AG08395 (cell line): Measurements from ENCODE around the gene ATR.
A peak's percentile ranks its signal among the peaks of the same experiment; 100 is the strongest.
"Not testable (repeated sequence)": the region's sequence is repeated elsewhere in the genome, so short reads cannot be mapped to it uniquely, and the experiment has no call there.

Source experiments
- DNase-seq: peaks from one replicate; pipeline ENCODE4 v3.0.0; 2012; ENCODE audit warnings: mixed read lengths, low spot score

ATR gene

DNA sequence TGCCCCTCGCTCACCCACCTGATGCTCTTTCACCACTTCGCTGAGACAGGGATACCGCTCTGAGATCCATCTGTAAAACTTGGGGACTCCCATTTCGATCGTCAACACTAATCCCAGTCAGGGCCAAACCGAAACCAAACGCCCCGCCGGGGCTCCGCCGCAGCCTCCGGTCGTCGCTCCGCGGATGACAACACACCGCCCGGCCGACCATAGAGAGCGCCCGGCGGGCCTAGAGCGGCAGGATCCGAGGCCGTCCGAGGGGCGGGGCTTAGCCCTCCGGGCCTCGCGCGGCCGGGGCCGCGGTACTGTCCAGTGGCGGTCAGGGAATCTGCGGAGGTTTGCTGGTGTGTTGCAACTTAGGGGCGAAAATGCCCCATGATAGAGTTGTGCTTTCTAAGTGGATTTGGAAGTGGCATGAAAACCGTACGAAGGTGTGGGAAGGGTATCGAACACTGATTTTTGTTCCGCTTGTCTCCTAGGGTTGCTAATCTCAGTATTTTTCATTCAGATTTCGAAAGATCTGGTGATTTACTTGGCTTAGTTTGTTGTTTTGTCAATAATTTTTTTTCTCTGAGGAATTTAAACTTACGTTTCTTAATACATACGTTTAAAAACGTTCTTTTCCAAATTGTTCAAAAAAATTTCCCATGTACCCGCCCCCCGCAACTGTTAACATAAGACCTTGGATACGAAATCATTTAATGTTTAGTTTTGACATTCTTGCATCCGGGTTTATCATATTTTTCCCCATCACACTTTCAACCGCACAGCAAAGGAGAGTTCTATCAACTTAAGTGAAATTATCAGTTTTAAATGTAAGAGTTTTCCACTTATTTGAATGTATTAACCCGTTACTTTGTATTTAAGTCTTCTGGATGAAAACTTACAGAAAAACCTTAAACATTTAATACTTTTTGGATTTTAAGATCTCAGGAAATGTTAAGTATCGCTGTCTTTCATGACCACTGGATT lies 130.4 kb downstream of the ATR start, which contains the start of gene XRN1:
TSS of gene XRN1 (minus strand) at position 186 of the 972 bp plus-strand sequence. CDS start at position 93, 93 bp downstream.
- DNase-seq, result peak; percentile 99

DNA sequence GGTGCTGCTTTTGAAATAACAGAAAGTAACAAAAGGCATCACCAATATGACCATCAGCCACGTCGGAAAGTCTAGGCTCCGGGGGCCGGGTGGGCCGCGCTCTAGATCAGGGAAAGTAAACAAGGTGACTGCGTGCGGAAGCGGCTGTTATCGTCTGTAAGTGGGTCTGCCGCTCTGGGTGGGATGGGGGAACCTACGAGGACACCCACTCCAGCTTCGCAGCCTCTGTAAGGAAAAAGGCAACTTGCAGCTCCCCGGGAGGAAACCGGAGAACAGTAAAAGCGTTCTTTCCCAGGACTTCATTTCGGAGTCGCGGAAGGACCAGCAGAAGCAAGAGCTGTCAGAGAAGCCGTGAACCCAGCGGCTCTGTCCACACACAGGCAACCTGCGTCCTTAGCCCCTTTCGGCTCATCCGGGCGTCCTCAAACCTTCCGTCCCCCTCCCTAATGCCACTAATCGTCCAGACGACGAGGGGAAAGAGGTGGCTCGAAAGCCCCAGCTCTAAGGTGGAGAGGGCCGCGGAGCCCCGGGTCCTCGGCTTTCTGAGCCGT lies 131.2 kb downstream of the ATR start:
- DNase-seq, result peak; percentile 35

DNA sequence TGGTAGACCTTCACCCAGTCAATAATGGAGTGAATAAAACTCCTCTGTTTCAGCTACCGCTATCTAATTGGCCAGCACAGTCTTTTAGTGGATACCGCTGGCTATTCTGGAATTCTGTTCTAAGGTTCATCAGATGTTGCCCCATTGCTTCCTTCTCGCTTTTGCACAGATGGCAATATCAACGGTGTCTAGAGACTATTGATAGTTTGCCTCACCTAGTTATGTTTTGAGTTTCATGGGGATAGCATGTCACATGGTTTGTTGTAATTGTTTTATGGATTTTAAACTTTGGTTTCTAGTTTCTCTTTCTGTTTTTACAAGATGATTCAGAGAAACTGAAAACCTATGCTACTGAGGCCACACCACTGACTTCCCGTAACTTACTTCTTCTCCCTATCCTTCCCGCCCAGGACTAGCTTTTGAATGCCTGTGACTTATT lies 132.7 kb downstream of the ATR start:
- DNase-seq, result peak; percentile 4

GRCh38 chr3:142444343-142444742 lies 134.2 kb downstream of the ATR start:
- no peak for DNase-seq

GRCh38 chr3:142443060-142443459 lies 135.5 kb downstream of the ATR start:
- not testable (repeated sequence) for DNase-seq

GRCh38 chr3:142439499-142440220 lies 138.9 kb downstream of the ATR start:
- not testable (repeated sequence) for DNase-seq

DNA sequence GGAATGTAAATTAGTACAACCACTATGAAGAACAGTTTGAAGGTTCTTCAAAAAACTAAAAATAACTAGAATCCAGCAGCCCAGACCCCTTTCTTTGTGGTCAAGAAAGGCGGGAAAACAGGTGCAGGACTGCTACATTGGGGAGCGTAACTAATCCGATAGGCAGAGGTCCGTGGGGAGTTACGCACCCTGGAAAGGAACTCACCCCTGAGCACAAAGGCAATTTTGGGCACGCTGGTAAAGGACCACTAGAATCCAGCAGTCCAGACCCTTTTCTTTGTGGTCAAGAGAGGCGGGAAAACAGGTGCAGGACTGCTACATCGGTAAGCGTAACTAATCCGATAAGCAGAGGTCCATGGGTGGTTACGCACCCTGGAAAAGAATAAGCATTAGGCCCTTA lies 140.4 kb downstream of the ATR start:
- DNase-seq, result not testable (repeated sequence)

GRCh38 chr3:142436951-142437585 lies 141.5 kb downstream of the ATR start:
- no peak for DNase-seq

GRCh38 chr3:142434503-142434902 lies 144.0 kb downstream of the ATR start:
- no peak for DNase-seq

DNA sequence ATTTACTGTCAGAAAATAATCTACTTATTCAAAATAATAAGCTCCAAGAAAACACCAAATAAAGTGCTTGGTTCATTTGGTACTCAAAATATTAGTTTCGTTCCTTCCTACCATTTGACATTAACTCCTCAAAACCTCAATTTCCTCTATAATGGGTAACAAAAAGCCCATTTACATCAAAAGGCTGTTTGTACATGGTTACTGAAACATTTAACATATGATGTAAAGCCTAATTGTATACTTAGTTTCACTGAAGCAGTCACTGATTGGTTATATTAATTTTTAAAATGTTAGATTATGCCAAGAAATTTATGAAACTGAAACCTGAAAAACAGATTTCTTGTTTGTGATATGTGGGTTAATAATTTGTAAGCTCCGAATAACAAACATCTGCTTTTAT lies 145.4 kb downstream of the ATR start:
- no peak for DNase-seq

GRCh38 chr3:142429582-142429981 lies 149.0 kb downstream of the ATR start:
- DNase-seq, result no peak

- no peak for DNase-seq
Measured at GRCh38 chr3:142424754-142425153, 153.8 kb downstream of the ATR start.

DNA sequence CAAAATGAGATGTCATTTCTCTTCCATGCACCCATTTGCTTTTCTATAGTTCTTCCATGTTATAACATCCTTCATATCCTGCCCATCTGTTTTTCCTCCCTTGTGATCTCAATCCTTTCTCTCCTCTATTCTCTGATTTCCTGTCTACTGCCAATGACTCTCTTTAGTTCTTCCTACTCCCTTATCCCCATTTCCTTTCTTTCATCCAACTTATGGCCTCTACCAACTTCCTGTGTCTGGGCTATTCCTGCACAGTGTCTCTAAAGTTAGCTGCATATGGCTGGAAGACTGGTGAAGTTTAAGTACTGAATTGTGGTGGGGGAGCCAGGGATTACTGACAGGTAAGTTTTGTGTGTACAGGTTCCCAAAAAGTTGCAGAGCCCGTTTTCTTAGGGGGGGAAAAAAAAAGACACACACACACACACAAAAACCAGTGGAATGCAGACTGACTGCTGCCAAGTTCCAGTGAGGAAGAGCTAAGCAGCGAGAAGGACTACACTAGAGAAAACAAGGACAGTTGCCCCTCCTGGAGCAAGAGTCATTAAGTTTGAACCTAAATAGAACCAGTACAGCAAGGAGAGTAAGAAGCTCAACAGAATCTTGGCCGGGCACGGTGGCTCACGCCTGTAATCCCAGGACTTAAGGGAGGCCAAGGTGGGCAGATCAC lies 159.5 kb downstream of the ATR start:
- DNase-seq, result no peak

DNA sequence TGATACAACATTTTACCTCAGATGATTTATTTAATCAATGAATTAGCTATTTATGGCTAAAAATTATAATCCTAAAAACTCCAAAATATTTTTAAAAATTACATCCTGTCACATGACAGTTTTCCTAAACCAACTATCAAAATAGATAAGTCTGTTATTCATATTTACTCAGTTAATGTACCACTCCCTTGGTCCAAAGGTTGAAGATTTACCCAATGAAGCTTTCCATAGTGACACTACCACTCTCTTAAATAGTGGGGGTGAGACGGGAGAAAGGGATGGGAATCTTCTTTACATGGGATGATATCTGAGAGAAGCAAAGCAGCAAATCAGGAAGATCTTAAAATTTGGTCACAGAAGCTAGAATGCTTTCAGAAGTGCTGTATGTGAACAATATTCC lies 161.2 kb downstream of the ATR start:
- DNase-seq, result no peak

DNA sequence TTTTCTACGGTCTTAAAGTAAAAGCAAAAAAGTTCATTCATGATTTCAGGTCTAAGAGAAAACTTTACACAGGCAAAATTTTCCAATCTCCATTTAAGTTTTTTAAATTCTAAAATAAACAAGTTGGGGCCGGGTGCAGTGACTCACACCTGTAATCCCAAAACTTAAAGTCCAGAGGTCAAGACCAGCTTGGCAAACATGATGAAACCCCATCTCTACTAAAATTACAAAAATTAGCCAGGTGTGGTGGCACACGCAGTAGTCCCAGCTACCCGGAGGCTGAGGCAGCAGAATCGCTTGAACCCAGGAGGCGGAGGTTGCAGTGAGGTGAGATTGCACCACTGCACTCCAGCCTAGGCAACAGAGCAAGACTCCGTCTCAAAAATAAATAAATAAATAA lies 178.0 kb downstream of the ATR start:
- not testable (repeated sequence) for DNase-seq
